ENCODE results near the gene KRT39. TPM values are rescaled to one million over a fixed set of nuclear protein-coding genes. Genes with fewer than 3 reads are reported as not detected.

The KRT39 gene
- total and polyA plus RNA-seq, 2 of the 8 experiments (the other 6 are each of a cell fraction or from before 2014, with no cell fraction given), result not detected

DNA sequence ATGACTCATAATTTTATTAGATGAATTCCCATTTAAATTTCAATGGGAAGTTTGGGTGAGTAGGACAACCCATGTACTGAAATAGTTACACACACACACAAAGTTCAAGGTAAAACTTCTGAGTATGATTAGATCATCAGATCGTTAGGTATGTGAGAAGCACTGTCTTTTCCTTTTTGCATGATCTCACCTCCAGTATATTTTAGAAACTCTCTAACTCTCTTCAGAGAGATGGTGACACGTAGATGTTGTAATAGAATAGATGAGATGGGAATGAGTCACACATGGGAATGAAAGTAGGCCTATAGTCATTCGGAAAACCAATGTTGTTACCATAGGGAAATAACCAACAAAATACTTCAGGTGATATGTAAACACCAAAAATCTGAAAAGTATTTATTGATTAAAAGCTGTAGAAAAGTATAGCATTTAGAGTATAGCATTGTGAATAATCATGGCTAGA, 51.5 kb downstream of the KRT39 start:
- no peak overlapping the region for H2AFZ ChIP-seq (ENCODE audit: low read length)
- no peaks in the 10 kb centered on the region for H3K79me1 ChIP-seq (ENCODE audit: low read depth, low read length)
- no peaks in the 10 kb centered on the region for H3K4me1 ChIP-seq (replicated peaks in 1 of 4; ENCODE audit: control insufficient read depth in 3 of 4, insufficient read depth in 4 of 4, low read length in 3 of 4)
- no peak overlapping the region for H3K4ac ChIP-seq (replicated peaks; ENCODE audit: insufficient read length, low read depth, low read length)
- H2AK5ac ChIP-seq (ENCODE audit: low read depth, low read length), result no peak overlapping the region
- H3K27me3 ChIP-seq (replicated peaks in 1 of 4; ENCODE audit: control insufficient read depth in 3 of 4, extremely low read depth in 1 of 4, insufficient read depth in 3 of 4, low read length in 3 of 4), result no peaks in the 10 kb centered on the region
- TF ChIP-seq GTF2F1 (IDR thresholded peaks at IDR 0.05; ENCODE audit: borderline replicate concordance, low read depth, low read length) (no peak), EGR1 (IDR thresholded peaks at IDR 0.05; ENCODE audit: borderline replicate concordance, low read depth, low read length) (no peak), BRCA1 (IDR thresholded peaks at IDR 0.05; ENCODE audit: low read depth, low read length) (no peak), ASH2L (IDR thresholded peaks at IDR 0.05; ENCODE audit: low read length) (no peak), YY1 (IDR thresholded peaks at IDR 0.05; ENCODE audit: low read depth, low read length) (no peak), RBBP5 (IDR thresholded peaks at IDR 0.05; ENCODE audit: borderline replicate concordance, low read depth, low read length) (no peak), JUN (IDR thresholded peaks at IDR 0.05; ENCODE audit: low read depth, low read length) (no peak)
- no peaks in the 10 kb centered on the region for H3K23me2 ChIP-seq (ENCODE audit: low read depth, low read length)
- POLR2A ChIA-PET (ENCODE audit: partially characterized antibody), result no interaction called here
- H3K18ac ChIP-seq (ENCODE audit: extremely low read depth, low read length), result no peak overlapping the region
- H2BK15ac ChIP-seq (ENCODE audit: low read length), result no peak overlapping the region
- no peak overlapping the region for H3K4me2 ChIP-seq (ENCODE audit: insufficient read depth in 1 of 2, low read depth in 2 of 2, low read length in 2 of 2)
- no peaks in the 10 kb centered on the region for H3K79me2 ChIP-seq (ENCODE audit: control insufficient read depth in 1 of 2, insufficient read depth in 2 of 2, low read length in 2 of 2)
- DNase-seq (ENCODE audit: low read depth in 1 of 2, low spot score in 2 of 2) (no peak), FAIRE-seq (no peak)
- H3K14ac ChIP-seq (ENCODE audit: insufficient read length), result no peak overlapping the region
- no peak overlapping the region for H2BK120ac ChIP-seq (replicated peaks; ENCODE audit: low read depth, low read length)
- H3K9me3 ChIP-seq (ENCODE audit: insufficient read depth in 2 of 2, low read depth in 1 of 2, low read length in 1 of 2), result no peaks in the 10 kb centered on the region
- H3K9ac ChIP-seq (replicated peaks in 1 of 4; ENCODE audit: extremely low read depth in 1 of 4, low read depth in 3 of 4, low read length in 3 of 4), result no peak overlapping the region
- no peak overlapping the region for H3K23ac ChIP-seq (ENCODE audit: insufficient read length)
- no peak overlapping the region for H2BK20ac ChIP-seq (ENCODE audit: low read length)
- 90% methylated on average over 3 of the region's 3 CpGs; no CpG with 5 or more reads in 1 of the 2 experiments for WGBS, 2 experiments (ENCODE audit: extremely low coverage in 1 of 2, insufficient coverage in 1 of 2, insufficient read length in 1 of 2, insufficient replicate concordance in 2 of 2, low coverage in 1 of 2, low lambda C conversion rate in 2 of 2, missing lambda C conversion rate in 1 of 2)
- CTCF ChIA-PET (ENCODE audit: partially characterized antibody), result interaction anchor here (1.1 to 5.6 kb wide), 4 partner anchors 64 to 752 kb away, joined by 3 to 28 read pairs (median 4); no protein-coding TSS in a partner anchor
- no peak overlapping the region for H3K27ac ChIP-seq (ENCODE audit: low read depth, low read length)
- no peaks in the 10 kb centered on the region for H3K36me3 ChIP-seq (ENCODE audit: control insufficient read depth in 2 of 4, insufficient read depth in 4 of 4, low read length in 3 of 4)
- H4K5ac ChIP-seq (ENCODE audit: insufficient read length, low read depth, low read length), result no peak overlapping the region
- H4K91ac ChIP-seq (replicated peaks; ENCODE audit: insufficient read length, low read length), result no peak overlapping the region
- H4K8ac ChIP-seq (ENCODE audit: extremely low read depth, insufficient read depth, low read length), result no peak overlapping the region
- H4K20me1 ChIP-seq (replicated peaks in 1 of 2; ENCODE audit: control insufficient read depth in 1 of 2, insufficient read depth in 2 of 2, low read length in 2 of 2), result no peaks in the 10 kb centered on the region
- H2BK5ac ChIP-seq (ENCODE audit: low read depth, low read length), result no peak overlapping the region
- H3K56ac ChIP-seq (replicated peaks; ENCODE audit: insufficient read length, low read depth, low read length), result no peak overlapping the region
- no peak overlapping the region for H2BK12ac ChIP-seq (ENCODE audit: low read depth, low read length)
- no peak overlapping the region for H3K4me3 ChIP-seq (ENCODE audit: extremely low read depth in 1 of 4, insufficient read depth in 2 of 4, low read depth in 3 of 4, low read length in 4 of 4)
